AG09319 (cell line): ENCODE data around the gene TIMM29.
A peak's percentile ranks its signal among the peaks of the same experiment; 100 is the strongest.

Experiments
- DNase-seq: peaks from one replicate; pipeline ENCODE4 v3.0.0-alpha.2; 2010; ENCODE audit warnings: low read depth; ENCODE audit errors: extremely low read depth
- TF ChIP-seq, protein P1 (sequence below): IDR thresholded peaks from 2 replicates; pipeline ENCODE4 v1.5.1; 2011; ENCODE audit warnings: low read depth, mild to moderate bottlenecking, inconsistent platforms, low read length, moderate library complexity

The TIMM29 gene

DNA sequence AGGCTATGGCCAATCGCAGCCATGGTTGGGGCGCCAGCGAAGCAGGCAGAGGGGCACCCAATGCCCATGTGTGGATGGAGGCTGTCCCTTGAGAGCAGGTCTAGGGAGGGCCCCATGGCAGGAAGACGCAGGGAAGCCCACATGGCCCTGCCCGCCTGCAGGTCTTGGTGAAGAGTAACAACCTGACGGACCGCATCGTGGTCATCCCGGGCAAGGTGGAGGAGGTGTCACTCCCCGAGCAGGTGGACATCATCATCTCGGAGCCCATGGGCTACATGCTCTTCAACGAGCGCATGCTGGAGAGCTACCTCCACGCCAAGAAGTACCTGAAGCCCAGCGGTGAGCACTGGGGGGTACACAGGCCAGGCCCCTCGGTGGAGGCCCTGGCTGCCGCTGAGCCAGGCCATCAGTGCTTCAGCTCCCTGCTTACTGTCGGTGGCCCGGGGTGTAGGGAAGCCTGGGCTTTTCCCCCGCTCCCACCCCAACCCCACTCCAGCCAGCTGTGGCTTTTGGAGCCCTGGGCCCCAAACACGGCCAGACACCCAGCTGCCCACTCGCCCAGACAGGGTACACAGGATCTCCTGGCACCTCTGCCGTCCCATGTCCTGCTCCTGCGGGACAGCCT, 14.8 kb upstream of the TIMM29 start:
- no peak for DNase-seq
- TF ChIP-seq, protein P1, sequence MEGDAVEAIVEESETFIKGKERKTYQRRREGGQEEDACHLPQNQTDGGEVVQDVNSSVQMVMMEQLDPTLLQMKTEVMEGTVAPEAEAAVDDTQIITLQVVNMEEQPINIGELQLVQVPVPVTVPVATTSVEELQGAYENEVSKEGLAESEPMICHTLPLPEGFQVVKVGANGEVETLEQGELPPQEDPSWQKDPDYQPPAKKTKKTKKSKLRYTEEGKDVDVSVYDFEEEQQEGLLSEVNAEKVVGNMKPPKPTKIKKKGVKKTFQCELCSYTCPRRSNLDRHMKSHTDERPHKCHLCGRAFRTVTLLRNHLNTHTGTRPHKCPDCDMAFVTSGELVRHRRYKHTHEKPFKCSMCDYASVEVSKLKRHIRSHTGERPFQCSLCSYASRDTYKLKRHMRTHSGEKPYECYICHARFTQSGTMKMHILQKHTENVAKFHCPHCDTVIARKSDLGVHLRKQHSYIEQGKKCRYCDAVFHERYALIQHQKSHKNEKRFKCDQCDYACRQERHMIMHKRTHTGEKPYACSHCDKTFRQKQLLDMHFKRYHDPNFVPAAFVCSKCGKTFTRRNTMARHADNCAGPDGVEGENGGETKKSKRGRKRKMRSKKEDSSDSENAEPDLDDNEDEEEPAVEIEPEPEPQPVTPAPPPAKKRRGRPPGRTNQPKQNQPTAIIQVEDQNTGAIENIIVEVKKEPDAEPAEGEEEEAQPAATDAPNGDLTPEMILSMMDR: no peak

DNA sequence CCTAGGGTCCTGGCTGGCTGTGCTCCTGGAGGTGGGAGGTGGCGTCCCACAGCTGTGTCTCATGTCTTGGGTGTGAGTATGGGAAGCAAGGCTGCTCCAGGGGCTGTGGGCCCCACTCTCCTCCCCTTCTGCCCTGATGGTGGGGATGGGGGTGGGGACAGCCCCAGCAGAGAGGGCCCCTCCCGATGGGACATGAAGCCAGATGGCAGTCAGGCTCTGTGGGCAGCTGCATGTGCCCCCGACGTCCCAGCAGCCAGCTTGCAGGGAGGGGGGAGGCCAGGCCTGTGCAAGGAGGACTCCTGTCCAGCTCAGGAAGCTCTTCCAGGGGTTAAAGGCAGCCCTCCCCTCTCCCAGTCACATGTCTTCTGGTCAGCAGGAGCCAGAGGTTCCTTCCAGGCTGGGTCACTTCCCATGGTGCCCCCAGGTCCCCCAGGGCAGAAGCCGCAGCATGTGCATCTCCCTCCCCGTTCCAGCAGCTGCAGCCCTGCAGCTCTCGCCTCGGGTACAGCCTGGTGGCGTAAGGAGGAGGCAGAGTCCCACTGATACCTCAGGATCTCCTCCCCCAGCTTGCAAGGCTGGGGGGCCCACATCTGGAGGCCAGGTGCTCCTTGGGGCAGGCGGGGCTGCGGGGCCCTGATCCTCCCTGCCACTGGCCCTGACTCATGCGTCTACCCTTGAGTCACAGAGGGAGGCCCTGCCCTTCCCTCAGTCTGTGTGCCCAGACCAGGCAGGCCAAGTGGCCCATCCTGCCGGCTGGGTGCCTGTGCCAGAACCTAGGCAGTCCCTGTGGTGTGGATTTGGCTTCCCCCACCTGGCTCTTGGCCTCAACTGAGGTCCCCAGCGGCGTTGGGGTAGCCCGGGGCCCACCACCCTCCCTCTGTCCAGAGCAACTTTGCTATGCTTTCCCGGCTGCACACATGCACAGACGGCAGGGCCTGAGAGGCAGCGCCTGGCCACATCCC, 13.2 kb upstream of the TIMM29 start:
- peak; percentile 85 for DNase-seq
- TF ChIP-seq, protein P1: peak; percentile 53

DNA sequence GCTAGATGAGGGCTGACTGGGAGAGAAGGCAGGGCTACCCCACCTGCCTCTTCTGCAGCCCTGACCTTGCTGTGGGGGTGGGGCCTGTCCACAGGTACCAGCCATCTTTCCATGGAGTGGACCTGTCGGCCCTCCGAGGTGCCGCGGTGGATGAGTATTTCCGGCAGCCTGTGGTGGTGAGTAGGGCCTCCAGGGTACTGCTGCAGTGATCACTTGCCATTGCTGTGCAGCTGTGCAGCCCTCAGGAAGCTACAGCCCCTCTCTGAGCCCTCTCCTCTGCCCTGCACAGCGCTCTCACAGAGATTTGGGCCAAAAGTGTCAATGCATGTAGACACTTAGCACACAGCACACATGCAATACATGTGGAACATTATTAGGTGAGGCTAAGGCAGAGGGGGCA, 12.0 kb upstream of the TIMM29 start:
- TF ChIP-seq, protein P1: no peak
- DNase-seq: no peak

DNA sequence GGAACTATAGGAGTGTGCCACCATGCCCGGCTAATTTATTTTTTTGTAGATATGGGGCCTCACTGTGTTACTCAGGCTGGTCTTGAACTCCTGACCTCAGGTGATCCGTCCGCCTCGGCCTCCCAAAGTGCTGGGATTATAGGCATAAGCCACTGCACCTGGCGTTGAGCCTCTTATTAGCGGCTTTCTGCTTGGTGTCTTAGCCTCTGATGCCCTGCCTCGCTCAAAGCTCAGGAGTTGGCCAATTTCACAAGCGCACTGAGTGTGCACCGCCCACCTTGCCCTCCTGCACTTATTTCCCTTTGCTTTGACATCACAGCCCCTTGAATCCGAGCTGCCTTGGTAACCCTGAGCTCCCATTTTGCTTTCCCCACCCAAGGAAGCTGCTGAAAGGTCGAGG, 10.3 kb upstream of the TIMM29 start:
- TF ChIP-seq, protein P1: no peak
- DNase-seq: no peak

DNA sequence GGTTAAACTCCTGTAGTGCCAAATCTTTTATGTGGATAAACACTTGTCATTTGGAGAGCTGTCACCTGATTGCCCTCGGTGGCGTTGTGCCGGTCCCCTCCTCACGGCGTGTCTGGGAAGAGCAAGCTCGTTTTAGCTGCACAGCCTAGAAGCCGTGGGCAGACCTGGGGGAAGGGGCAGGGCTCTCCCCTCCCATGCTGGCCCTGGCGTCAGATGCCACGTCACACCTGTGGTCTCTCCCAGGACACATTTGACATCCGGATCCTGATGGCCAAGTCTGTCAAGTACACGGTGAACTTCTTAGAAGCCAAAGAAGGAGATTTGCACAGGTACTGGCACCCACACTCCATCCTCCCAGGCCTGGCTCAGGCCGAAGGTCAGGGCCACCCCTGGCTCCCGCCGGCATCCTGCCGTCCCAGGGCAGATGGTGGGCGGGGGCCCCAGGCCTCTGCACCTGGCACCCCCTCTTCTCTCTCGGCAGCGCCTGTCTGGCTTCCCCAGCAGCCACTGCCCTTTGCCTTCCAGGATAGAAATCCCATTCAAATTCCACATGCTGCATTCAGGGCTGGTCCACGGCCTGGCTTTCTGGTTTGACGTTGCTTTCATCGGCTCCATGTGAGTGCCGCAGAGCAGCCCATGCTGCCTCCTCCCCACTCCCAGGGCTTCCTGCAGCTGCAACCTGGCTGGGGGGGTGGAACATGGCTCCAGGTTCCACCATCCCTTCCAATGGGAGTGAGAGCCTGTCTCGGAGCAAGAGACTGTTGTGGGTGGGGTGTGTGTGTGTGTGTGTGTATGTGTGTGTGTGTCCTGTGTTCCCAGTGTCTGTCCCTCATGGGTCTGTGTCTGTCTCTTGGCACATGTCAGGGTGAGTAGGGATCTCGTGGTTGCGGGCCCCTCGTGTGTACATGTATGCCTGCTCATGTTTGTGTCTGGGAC, 9.0 kb upstream of the TIMM29 start:
- DNase-seq: no peak
- TF ChIP-seq, protein P1: no peak

DNA sequence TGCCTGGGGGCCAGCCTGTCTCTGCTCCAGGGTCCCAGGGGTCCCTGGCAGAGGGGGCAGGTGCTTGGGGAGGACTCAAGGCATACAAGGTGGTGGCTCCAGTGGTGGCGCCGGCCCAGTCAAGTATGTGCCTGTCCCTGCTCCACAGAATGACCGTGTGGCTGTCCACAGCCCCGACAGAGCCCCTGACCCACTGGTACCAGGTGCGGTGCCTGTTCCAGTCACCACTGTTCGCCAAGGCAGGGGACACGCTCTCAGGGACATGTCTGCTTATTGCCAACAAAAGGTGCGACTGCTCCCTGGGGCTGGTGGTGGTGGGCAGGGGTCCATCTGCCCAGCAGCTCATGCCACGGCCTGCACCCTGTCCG, 8.3 kb upstream of the TIMM29 start:
- no peak for DNase-seq
- TF ChIP-seq, protein P1: no peak
